DMS 273 (cell line): ENCODE data around the gene GPR25.

Experiments used
- DNase-seq: peaks from one replicate; lab custom pipeline; 2025; ENCODE audit not compliant: unreplicated experiment; lab: John Stamatoyannopoulos, UW

The GPR25 gene, protein sequence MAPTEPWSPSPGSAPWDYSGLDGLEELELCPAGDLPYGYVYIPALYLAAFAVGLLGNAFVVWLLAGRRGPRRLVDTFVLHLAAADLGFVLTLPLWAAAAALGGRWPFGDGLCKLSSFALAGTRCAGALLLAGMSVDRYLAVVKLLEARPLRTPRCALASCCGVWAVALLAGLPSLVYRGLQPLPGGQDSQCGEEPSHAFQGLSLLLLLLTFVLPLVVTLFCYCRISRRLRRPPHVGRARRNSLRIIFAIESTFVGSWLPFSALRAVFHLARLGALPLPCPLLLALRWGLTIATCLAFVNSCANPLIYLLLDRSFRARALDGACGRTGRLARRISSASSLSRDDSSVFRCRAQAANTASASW

DNA sequence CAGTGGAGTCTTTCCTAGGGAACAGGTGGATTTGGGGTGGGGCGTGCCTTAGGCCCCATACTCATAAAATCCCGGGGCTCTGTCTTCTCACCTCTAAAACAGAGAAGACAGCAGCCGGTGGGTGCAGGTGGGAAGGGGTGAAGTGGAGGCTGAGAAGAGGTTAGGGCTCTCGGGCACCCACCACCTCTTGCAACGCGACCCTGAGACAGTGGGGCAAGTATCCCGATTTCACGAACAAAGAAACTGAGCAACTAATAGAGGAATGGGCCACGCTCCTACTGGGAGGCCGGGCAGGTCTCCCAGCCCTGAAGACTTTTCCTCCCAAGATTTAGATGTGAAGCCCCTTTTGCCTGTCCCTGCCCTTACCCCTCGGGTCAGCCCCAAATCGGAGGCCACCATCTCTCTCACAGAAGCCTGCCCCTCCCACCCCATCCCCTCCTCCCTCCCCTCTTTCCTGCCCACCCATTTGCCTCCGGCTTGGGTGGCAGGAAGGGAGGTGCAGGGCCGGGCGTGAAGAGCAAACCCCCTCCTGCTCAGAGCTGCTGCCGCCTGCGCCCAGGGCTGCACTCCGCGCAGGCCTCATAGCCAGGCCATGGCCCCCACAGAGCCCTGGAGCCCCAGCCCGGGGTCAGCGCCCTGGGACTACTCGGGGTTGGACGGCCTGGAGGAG is at the start of gene GPR25:
TSS of gene GPR25 (plus strand) at position 536 of the 670 bp plus-strand sequence. CDS start at position 593, 57 bp downstream.
- no peak for DNase-seq

DNA sequence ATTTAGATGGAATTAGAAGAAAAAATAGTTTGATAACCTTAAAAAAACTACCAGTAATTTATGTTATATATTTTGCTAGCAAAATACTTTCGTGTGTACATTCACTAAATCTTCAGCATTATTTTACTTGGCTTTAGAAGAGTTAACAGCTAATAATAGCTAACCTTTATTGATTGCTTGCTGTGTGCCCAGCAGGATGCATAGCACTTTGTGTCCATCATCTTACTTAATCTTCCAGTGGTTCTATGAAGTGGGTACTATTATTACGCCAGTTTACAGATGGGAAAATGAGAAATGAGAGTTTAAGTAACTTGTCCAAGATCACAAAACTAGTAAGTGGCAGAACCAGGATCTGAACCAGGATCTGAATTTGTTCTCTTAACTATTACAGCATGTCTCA is 41.7 kb upstream of the GPR25 start:
- no peak for DNase-seq

DNA sequence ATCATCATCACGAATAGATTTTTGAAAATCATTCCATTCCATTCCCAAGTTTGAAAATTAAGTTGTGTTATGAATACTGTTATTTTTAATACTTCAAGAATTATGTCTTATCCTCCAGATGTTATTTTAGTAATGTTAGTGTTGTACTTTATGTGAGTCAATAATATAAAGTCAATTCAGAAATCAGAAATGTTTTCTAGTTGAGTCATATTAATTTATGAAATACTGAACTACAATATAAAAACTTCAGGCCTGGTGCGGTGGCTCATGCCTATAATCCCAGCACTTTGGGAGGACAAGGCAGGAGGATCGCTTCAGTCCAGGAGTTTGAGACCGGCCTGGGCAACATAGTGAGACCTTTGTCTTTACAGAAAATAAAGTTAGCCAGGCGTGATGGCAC is 38.4 kb upstream of the GPR25 start:
- no peak for DNase-seq

DNA sequence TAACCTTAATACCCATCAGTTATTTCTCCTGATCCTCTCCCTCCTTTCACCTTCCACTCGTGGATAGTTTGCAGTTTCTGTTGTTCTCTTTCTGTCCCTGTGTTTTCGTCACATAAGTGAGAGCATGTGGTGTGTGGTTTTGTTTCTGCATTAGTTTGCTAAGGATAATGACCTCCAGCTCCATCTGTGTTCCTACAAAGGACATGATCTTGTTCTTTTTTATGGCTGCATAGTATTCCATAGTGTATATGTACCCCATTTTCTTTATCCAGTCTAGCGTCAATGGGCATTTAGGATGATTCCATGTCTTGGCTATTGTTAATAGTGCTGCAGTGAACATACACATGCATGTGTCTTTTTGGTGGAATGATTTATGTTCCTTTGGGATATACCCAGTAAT is 36.6 kb upstream of the GPR25 start:
- no peak for DNase-seq

DNA sequence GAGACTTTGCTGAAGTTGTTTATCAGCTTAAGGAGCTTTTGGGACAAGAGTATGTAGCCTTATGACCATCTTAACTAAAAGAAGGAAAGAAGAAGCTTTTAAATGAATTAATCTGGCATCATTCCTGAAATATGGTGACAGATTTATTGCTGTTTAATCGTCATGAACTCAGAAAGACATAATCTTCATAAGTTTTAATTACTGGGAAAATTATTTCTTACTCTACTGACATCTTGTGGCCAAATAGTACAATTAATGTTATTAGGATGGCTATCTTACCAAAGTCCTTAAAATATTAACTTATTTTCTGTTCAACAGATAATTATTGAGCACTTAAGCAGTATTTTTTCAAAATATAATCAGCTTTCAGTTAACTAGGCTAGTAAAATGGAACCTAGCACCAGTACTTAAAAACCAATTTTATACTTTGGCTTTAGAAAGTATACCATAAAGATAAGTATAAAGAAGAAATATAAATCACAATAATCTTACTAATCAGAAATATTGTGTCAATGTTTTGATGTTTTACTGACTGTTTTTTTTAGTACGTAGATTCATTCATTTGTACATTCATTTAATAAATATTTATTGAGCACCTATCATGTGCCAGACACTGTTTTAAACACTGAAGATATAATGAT is 34.7 kb upstream of the GPR25 start:
- peak; percentile 34 for DNase-seq

DNA sequence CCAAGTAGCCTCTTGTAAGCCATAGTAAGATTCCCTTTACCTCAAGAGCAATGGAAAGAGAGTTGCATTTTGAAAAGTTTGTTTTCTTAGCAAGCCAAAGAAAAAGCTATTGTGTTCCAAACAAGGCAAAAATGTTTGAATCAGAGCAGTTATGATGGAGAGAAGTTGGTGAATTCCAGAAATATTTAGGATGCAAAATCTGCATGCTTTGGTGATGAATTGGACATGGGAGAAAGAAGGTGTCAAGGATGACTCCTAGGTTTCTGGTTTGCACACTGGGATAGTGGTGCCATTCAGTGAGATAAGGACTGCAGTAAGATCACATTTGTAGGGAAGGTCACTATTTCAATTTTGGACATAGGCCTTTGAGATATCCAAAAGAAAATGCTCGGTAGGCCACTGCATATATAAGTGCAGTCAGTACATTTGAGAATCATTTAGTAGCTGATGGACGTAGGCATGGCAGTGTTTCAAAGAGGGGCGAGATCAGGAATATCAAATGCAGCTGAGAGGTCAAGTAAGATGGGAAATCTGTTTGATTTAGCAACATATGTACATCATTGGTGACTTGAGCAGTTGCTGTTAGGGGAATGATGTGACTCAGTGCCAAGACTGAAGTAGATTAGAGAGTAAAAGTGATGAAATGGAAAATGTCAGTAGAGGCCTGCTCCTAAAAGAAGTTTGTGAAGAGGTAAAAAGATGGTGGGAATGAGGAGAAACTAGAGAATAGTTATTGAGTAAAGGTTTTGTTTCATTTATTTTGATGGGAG is 33.9 kb upstream of the GPR25 start:
- DNase-seq, result no peak

DNA sequence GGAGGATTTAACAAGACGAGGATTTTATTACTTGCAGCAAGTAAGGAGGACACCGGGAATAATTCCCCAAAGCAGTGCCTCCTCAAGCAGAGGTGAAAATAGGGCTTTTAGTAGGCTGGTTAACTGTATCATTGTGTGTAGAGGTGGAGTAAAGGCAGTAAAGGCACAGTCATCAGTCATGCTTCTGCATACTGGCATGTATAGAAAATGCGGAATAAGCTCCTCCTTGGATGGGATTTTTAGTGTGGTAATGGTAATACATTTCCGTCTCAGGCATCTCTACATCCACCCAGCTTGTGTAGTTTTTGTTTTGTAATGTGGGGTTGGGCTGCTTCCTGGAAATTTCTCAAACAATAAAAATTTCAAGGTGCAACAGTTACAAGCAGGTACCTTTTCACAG is 27.4 kb upstream of the GPR25 start:
- DNase-seq, result no peak

DNA sequence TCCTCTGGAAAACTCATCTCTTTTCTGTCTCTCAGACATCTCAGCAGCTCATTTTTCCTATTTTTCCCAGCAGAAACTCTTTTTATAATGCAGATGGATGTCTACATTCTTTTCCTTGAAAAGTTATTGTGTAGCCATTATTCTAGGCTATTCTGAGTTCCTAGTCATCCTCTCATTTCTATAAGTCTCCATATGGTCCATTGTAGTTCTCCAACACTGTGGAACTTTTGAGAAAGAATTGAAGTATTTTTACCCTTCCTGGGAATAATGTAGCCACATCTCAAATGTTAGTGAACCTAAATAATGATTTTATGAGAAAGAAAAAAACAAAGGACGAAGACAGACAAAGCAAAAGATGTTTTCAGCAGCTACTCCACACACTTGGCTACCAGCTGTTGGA is 26.4 kb upstream of the GPR25 start:
- no peak for DNase-seq

DNA sequence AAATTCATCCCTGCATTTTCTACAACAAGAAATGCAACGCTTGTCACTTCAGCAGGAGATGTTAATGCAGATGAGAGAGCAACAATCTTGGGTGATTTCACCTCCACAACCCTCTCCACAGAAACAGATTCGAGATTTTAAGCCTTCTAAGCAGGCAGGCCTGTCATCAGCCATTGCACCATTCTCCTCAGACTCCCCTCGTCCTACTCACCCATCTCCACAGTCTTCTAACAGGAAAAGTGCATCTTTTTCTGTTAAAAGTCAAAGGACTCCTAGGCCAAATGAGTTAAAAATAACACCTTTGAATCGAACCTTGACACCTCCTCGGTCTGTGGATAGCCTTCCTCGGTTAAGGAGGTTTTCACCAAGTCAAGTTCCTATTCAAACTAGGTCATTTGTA is 23.4 kb upstream of the GPR25 start:
- DNase-seq, result no peak

DNA sequence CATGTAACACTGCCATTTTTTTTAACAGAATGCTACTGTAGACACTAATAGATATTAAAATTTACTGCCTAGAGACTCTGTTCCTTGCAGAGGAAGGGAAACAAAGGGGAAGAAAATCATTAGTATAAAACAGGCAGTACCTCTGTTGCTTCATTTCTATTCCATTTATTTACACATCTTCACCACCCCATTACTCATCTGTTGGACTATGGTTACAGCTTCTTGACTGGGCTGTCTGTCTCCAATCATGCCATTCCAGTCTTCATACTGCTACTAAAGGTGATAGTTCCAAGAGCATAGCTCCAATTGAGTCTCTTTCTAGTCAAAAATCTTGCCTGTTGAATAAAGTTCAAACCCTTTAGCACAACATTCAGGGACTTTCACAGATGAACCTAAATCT is 22.2 kb upstream of the GPR25 start:
- no peak for DNase-seq

DNA sequence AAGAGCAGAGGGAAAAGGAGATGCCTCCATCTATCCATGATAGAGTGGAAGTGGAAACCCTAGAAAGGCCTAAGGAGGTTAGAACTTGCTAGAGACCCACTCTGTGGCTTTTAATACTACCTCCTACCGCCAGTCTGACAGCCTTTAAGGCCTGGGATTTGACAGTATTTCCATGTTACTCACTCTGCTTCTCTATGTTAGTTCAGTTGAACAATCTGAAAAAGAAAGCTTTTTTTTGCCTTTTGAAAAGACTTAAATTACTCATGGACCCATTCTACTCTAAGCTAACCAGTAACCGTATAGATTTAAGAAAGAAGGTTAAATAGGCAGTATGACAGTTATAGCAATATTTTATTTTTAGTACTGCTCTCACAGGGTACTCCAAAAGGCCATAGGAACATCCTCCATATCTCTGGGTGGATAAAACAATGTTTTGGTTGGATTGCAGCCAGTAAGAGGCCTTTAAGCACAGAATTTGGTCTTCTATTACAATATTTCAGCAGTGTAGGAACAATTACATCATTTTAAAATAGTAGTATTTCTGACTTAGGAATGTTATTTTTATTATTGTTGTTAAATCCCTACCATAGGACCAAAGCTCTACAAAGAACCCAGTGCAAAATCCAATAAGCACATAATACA is 15.9 kb upstream of the GPR25 start:
- no peak for DNase-seq

DNA sequence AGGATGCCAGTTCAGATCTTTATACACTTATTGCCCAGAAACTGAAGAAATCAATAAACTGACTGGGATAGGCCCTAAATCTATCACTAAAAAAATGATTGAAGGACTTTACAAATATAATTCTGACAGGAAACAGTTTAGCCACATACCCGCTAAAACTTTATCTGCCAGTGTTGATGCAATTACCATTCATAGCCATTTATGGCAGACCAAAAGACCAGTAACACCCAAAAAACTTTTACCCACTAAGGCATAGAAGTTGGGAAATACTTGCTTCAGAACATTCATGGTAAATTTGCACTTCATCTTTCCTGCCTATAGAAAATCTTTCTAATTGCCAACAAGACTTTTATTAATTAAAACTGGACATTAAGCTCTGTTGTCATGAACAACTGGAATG is 15.0 kb upstream of the GPR25 start:
- no peak for DNase-seq

DNA sequence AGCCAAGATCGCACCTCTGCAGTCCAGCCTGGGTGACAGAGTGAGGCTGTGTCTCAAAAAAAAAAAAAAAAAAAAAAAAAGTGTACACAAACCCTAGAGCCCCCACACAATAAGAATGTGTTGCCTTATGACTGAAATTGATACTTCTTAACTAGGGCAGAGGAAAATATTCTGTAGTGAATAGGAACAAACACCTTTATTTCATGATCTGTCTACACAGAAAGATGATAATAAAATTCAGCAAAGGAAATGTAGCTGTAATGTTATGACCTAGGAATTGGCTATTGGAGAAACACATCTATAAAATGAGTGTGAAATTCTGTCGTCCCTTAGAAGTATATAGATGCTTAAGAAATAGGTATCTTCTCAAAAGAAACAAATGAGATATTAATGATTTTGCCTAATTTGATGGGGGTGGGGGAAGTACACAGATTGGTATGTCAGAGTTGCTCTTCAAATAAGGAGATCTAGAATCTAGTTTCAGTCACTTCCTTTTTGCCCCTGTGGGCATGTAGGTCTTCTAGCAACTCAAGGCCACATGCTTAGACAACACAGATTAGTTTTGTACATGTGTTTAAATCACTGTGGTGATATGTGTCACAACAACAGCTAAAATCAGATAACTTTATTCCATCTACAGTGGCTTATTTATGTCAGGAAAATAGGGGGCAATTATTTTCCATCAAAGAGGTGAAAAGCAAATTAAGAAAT is 10.7 kb upstream of the GPR25 start:
- peak; percentile 22 for DNase-seq

DNA sequence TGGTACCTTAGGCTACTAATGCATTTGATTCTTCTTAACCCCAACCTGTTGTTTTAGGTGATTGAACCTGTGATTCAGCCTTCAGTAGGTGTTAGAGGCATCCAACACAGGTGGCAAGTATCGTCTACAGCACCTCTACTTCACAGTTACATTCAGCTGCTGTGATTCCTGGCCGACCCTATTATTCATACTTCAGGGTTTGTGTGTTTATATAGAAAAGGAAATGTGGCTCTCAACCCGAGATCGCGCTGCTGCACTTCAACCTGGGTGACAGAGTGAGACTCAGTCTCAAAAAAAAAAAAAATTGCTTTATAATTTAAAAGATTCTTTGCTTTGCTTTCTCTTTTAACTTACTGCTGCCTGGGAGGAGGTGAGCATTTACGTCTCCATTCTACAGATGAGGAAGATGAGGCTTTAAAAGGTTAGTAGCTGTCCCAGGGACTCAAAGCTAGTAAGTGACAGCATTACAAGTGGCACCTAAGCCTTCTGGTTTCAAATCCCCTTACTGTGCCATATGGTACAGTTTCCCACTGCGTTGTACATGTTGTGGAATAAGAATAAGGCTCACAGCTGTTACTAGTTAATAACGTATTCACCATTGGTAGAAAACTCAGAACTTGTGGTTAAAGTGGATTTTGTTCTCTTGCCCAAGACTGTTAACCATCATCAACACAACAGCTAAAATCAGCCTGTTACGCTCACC is 9.9 kb upstream of the GPR25 start:
- DNase-seq, result peak; percentile 91

DNA sequence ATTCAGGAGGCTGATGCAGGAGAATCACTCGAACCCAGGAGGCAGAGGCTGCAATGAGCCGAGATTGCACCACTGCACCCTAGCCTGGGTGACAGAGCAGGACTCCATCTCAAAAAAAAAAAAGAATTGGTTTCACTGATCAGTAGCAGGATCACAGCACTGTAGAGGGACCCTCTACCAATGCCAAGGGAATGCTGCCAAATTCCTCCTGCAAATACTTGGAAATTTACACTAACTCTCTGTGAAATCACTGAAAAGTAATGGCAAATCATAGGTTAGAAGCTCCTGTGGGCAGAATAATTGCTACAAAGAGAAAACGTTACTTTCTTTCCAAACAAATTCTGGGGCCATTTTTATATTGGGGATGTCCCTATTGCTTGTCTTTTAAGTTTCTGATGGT is 6.7 kb upstream of the GPR25 start:
- DNase-seq, result no peak

DNA sequence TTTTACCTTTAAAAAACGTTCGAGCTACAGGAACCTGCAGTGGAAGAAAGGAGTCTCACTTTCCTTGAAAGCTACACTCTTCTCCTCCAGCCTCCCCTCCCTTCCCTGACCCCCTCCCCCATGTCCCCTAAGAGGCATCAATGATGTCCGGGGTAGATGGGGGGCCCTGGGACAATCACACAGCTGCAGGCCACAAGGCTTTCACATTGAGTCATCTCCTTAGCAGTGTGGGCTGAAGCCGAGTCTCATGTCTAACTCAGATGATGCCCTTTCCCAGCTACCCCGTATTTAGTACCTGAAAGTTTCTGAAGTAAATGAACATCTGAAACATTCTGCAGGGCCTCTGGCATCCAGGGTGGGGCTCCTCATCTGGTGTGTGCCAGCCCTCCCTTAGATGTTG is 6.3 kb upstream of the GPR25 start:
- peak; percentile 30 for DNase-seq

DNA sequence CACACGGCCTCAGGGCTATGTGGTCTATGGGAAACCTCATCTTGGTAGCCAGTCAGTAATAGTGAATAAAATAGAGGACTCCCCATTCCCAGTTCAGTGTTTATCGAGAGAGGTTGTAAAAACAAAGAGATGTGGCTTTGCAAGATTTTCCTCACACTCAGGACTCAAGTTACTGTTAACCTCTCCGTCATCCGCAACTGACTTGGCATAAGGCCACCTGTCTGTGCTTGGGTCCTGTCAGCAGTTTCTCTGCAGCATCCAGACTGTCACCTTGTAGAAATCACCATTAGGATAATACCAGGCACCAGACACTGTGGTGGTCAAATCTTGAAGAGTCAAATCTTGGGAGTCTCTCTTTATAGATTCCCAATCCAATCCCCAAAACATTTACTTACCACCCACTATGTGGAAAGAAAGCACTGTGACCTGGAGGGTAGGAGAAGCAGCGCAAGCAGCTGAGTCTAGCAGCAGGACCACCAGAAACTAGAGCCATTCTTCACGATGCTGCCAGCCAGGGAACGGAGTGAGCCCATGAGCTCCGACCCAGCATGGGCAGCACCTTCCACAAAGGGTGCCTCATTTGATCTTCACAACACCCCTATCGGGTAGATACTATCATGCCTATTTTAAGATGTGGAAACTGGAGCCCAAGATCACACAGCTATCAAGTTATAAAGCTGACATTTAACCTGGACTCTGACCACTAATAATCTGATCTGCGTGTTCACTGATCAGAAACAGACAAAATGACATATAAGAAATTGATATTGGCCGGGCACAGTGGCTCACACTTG is 5.6 kb upstream of the GPR25 start:
- peak; percentile 63 for DNase-seq

DNA sequence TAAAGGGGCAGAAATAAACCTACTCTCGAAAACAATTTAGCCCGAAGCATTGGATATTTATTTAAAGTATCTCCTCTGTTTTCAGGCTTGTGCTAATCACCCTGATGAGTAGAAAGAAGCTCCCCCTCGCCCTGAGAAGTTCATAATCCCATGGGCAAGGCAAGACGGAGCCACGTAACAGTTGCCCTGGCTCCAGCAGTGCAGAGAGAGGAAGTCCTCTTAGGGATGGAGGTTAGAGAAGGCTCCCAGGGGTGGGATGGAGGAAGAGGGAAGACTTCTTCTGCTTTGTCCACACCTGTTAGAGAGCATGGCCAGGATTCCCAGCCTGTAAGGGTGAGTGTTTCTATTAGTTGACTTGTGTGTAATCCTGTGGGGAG is 3.4 kb upstream of the GPR25 start:
- DNase-seq, result no peak

DNA sequence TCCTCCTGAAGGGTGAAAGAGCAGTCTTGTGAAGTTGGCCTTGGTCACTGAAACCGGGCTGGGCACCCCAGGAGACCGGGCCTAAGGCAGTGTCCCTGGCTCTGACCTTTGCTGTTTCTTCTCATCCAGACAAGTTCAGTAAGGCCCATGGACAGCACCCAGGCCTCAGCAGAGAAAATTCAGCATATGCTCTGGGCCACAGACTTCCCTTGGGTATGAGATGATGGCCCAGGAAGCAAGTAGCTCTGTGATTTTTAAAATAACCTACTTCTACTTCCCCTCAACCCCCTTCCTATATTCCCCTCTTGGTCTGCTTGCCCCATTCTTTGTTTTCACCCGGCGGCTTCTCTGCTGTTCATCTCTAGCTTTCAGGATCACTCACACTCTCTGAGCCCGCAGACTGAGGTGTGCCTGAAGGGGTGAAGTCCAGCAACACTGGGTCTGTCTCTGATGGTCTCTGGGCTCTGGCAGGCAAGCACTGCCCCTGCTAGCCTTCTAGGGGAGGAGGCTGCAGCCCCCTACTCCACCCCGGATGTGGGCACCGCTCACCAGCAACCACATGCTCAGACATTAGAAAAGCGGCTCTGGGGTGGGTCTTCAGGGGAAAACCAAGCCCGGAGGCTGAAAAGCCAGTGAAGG is 2.9 kb upstream of the GPR25 start:
- no peak for DNase-seq
